HCT116 (cell line): ENCODE measurements around the gene CMIP. TPM values are rescaled to one million over a fixed set of nuclear protein-coding genes. Genes with fewer than 3 reads are reported as not detected.
"Not testable (repeated sequence)": the region's sequence is repeated elsewhere in the genome, so short reads cannot be mapped to it uniquely, and the experiment has no call there.

ENCODE experiments used
- ATAC-seq: fragments of 200-7000 bp; cut with Tn5 transposase; 2 replicates; pipeline ENCODE4 v1.9.1; 2020; ENCODE audit warnings: mild to moderate bottlenecking, moderate library complexity
- BruUV-seq: library from RNA; stranded (reverse); fragments of 400-500 nt; replicated peaks from 2 replicates; lab custom pipeline; 2021; lab: Mats Ljungman, UMichigan
- CTCF ChIA-PET: fragments of 300-600 bp; sonication (Branson Sonifier 250); formaldehyde crosslinking; loops from one replicate; lab custom pipeline; 2021; ENCODE audit warnings: antibody characterized with exemption; lab: Charles Lee
- POLR2A ChIA-PET: fragments of 300-600, 350-600 bp; sonication (Branson Sonifier 250); formaldehyde crosslinking; loops from one replicate; lab custom pipeline; 2021; ENCODE audit warnings: antibody characterized with exemption; lab: Charles Lee
- RAD21 ChIA-PET, 2 experiments: fragments of 300-600 bp; sonication (Branson Sonifier 250); formaldehyde crosslinking; loops; one replicate each; lab custom pipeline; 2023; ENCODE audit warnings: low total read pairs in 2 of 2; ENCODE audit not compliant: uncharacterized antibody in 2 of 2, unreplicated experiment in 2 of 2, low non-redundant PET in 1 of 2; lab: Charles Lee
- DNase-seq: peaks from one replicate; pipeline ENCODE4 v3.0.0-alpha.2; 2010; ENCODE audit warnings: low read depth, low spot score
- H2AFZ ChIP-seq: fragments of 200-600 bp; shearing (Covaris generic), sonication (generic); 2 replicates; pipeline ENCODE4 v1.6.1; 2017; ENCODE audit warnings: low read depth, mixed run types, mixed read lengths, antibody characterized with exemption, low read length; ENCODE audit not compliant: poor library complexity, severe bottlenecking
- H3K27ac ChIP-seq: 2 replicates; pipeline ENCODE4 v1.5.1; 2012; ENCODE audit warnings: low read depth, low read length
- H3K27me3 ChIP-seq: fragments of 200-600 bp; sonication (generic); 2 replicates; pipeline ENCODE4 v1.6.1; 2016; ENCODE audit warnings: mixed run types, low read length, mixed read lengths; ENCODE audit not compliant: insufficient read depth
- H3K36me3 ChIP-seq, 2 experiments: fragments of 200-500 bp in 1 of 2; fragments of 200-600 bp in 1 of 2; sonication (Bioruptor generic) in 1 of 2; sonication (generic) in 1 of 2; 2 replicates each; pipeline versions ENCODE4 v1.5.1 to v1.6.1; 2014 to 2016; ENCODE audit warnings: low read length in 2 of 2, inconsistent platforms in 1 of 2, mixed read lengths in 1 of 2, mixed run types in 1 of 2; ENCODE audit not compliant: insufficient read depth in 2 of 2, control insufficient read depth in 1 of 2
- H3K4me1 ChIP-seq, 2 experiments: fragments of 200-600 bp in 1 of 2; sonication (generic) in 1 of 2; 2 replicates each; pipeline versions ENCODE4 v1.5.1 to v1.6.1; 2012 to 2017; ENCODE audit warnings: low read length in 2 of 2, inconsistent platforms in 1 of 2, mild to moderate bottlenecking in 1 of 2, mixed read lengths in 1 of 2, mixed run types in 1 of 2, moderate library complexity in 1 of 2; ENCODE audit not compliant: insufficient read depth in 2 of 2, control insufficient read depth in 1 of 2
- H3K4me2 ChIP-seq: fragments of 200-600 bp; sonication (generic); 2 replicates; pipeline ENCODE4 v1.6.1; 2017; ENCODE audit warnings: mixed run types, low read length, mixed read lengths
- H3K4me3 ChIP-seq, 2 experiments: fragments of 200-600 bp in 1 of 2; sonication (generic) in 1 of 2; replicated peaks in 1 of 2; 2 replicates each; pipeline ENCODE4 v1.5.1; 2011 to 2016; ENCODE audit warnings: low read length in 2 of 2, control low read depth in 1 of 2, low read depth in 1 of 2, mild to moderate bottlenecking in 1 of 2, mixed read lengths in 1 of 2, mixed run types in 1 of 2
- H3K79me2 ChIP-seq: fragments of 200-600 bp; sonication (generic); 2 replicates; pipeline ENCODE4 v1.6.1; 2017; ENCODE audit warnings: mild to moderate bottlenecking, mixed run types, low read length, moderate library complexity, mixed read lengths; ENCODE audit not compliant: insufficient read depth
- H3K9ac ChIP-seq: fragments of 200-600 bp; sonication (generic); 2 replicates; pipeline ENCODE4 v1.6.1; 2016; ENCODE audit warnings: low read length, mixed read lengths
- H3K9me2 ChIP-seq: fragments of 200-600 bp; sonication (generic), shearing (Covaris generic); 2 replicates; pipeline ENCODE4 v1.6.1; 2017; ENCODE audit warnings: mixed run types, mild to moderate bottlenecking, moderate library complexity; ENCODE audit not compliant: insufficient read depth
- H3K9me3 ChIP-seq, 2 experiments: fragments of 200-500 bp in 1 of 2; fragments of 200-600 bp in 1 of 2; sonication (Bioruptor generic) in 1 of 2; sonication (generic) in 1 of 2; 2 replicates each; pipeline ENCODE4 v1.6.1; 2014 to 2017; ENCODE audit warnings: low read length in 2 of 2, mixed read lengths in 2 of 2, inconsistent platforms in 1 of 2, low read depth in 1 of 2, mild to moderate bottlenecking in 1 of 2, mixed run types in 1 of 2, moderate library complexity in 1 of 2; ENCODE audit not compliant: control insufficient read depth in 1 of 2, insufficient read depth in 1 of 2
- H4K20me1 ChIP-seq: fragments of 200-600 bp; sonication (generic), shearing (Covaris generic); 2 replicates; pipeline ENCODE4 v1.6.1; 2017; ENCODE audit warnings: mixed run types, mild to moderate bottlenecking, moderate library complexity; ENCODE audit not compliant: insufficient read depth
- EZH2 ChIP-seq: fragments of 200-600 bp; sonication (generic); IDR thresholded peaks from 2 replicates; pipeline ENCODE4 v1.6.1; 2017; ENCODE audit warnings: antibody characterized with exemption, mixed run types
- POLR2AphosphoS5 ChIP-seq: IDR thresholded peaks from 2 replicates; pipeline ENCODE4 v1.6.1; 2011; ENCODE audit warnings: mild to moderate bottlenecking, low read depth, low read length, moderate library complexity
- RAD21 ChIP-seq: IDR thresholded peaks from 2 replicates; pipeline ENCODE4 v1.6.1; 2012; ENCODE audit warnings: low read depth, mild to moderate bottlenecking
- SIN3A ChIP-seq: IDR thresholded peaks from 2 replicates; pipeline ENCODE4 v1.6.1; 2012; ENCODE audit warnings: low read depth
- SRF ChIP-seq: IDR thresholded peaks from 2 replicates; pipeline ENCODE4 v1.6.1; 2012; ENCODE audit warnings: low read depth
- TCF7L2 ChIP-seq: IDR thresholded peaks from 2 replicates; pipeline ENCODE4 v1.7.0; 2011; ENCODE audit warnings: borderline replicate concordance, inconsistent platforms; ENCODE audit not compliant: insufficient read depth, insufficient read length; ENCODE audit errors: extremely low read depth
- YY1 ChIP-seq: IDR thresholded peaks from 2 replicates; pipeline ENCODE4 v1.6.1; 2011; ENCODE audit warnings: low read length, low read depth, moderate library complexity, mild to moderate bottlenecking; ENCODE audit not compliant: insufficient replicate concordance; ENCODE audit errors: extremely low read depth
- ZNF274 ChIP-seq: fragments of 200-500 bp; sonication (Bioruptor generic); IDR thresholded peaks from 2 replicates; pipeline ENCODE4 v1.6.1; 2014; ENCODE audit warnings: mild to moderate bottlenecking, low read depth, low read length, inconsistent platforms
- intact Hi-C: fragments of 100-400 bp; cut with micrococcal nuclease; formaldehyde crosslinking; loops from 2 replicates; pipeline ENCODE4 v1.10.0; 2022
- total RNA-seq: library from RNA; stranded (reverse); gene quantifications from one replicate; pipeline ENCODE4 v1.2.1, GENCODE V29; 2021; ENCODE audit not compliant: unreplicated experiment
- TF ChIP-seq, protein P1 (sequence below), 3 experiments: fragments of 200-600 bp in 1 of 3; sonication (generic) in 1 of 3; IDR thresholded peaks in 2 of 3; conservative IDR thresholded peaks in 1 of 3; 2 replicates each; pipeline ENCODE4 v1.5.1; 2012 to 2017; ENCODE audit warnings: low read depth in 2 of 3, low read length in 2 of 3, antibody characterized with exemption in 1 of 3, borderline replicate concordance in 1 of 3, control low read depth in 1 of 3, mild to moderate bottlenecking in 1 of 3, mixed read lengths in 1 of 3, mixed run types in 1 of 3, moderate library complexity in 1 of 3; ENCODE audit not compliant: insufficient read depth in 1 of 3

CMIP gene
- total RNA-seq, 1 experiment from 2014 or later = 64.6 TPM

DNA sequence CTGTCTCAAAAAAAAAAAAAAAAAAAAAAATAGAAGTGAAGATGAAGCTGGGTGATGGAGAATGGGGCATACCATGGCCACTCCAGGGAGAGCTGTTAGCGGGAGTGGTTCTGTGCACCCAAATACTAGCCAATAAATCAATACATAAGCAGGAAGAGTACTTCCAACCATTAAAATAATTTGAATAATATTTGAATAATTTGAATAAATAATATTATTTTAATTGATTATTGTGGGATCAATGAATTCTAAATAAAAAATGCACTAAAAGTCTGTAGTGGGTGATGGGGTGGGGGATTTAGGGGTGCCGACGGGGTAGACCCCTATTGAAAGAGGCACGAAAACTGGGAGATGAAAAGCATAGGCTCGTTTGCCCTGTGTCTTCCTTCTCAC lies 41.4 kb upstream of the CMIP start (continued):
- TF ChIP-seq RAD21 = no peak
- no peak for TF ChIP-seq ZNF274
- TF ChIP-seq, protein P1, sequence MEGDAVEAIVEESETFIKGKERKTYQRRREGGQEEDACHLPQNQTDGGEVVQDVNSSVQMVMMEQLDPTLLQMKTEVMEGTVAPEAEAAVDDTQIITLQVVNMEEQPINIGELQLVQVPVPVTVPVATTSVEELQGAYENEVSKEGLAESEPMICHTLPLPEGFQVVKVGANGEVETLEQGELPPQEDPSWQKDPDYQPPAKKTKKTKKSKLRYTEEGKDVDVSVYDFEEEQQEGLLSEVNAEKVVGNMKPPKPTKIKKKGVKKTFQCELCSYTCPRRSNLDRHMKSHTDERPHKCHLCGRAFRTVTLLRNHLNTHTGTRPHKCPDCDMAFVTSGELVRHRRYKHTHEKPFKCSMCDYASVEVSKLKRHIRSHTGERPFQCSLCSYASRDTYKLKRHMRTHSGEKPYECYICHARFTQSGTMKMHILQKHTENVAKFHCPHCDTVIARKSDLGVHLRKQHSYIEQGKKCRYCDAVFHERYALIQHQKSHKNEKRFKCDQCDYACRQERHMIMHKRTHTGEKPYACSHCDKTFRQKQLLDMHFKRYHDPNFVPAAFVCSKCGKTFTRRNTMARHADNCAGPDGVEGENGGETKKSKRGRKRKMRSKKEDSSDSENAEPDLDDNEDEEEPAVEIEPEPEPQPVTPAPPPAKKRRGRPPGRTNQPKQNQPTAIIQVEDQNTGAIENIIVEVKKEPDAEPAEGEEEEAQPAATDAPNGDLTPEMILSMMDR (IDR thresholded peaks at IDR 0.05 in 2 of 3, conservative IDR thresholded peaks at IDR 0.05 in 1 of 3; ENCODE audit: borderline replicate concordance in 1 of 3, insufficient read depth in 1 of 3, low read depth in 2 of 3, low read length in 2 of 3) = no peak
- no peak for TF ChIP-seq SIN3A
- TF ChIP-seq TCF7L2 = no peak
- TF ChIP-seq EZH2 = no peak
- no peak for TF ChIP-seq SRF
- TF ChIP-seq, all 23 proteins: peak for 0

DNA sequence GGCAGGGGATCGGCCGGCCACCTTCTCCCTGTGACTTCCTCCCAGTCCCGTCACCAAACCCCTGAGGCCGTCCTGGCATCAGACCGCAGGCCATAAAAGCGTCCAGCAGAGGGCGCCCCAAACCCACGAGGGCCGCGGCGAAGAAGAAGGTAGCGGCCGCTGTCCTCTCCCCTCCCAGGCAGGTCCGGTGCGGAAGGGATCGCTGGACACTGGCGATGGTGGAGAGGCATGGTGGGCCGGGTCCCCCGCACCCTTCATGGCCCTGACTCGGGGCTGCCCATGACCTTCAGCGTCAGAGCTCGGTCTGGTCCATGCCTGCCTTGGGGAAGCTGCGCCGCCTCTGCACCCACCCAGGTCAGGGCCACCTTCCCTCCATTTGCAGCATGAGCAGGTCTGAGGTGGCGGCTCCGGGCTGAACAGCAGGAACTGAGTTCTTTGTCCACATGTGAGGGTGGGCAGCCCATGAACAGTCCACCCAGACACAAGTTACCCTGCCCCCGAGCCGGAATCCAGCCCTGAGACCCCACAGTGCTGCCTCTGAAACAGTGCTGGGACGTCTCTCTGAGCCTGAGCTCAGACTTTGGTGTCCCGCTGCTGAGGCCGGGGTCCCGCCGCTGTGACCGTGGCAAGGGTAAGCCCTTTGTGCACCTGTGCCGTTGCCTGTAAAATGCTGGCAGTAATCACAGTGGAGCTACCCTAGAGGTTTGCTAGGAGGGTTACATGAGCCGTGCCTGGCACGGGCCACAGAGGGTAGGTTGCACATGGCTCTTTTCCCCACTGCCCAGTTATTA lies 40.8 kb upstream of the CMIP start:
- no peak overlapping the region for H2AFZ ChIP-seq
- intact Hi-C loops = loop anchor here (1.0 kb wide), 5 partner anchors 183 to 335 kb away; no protein-coding TSS in a partner anchor
- peak overlapping the region; percentile 15 to 30; a peak in 3 of 4 replicates for H3K4me3 ChIP-seq
- H3K36me3 ChIP-seq = no peaks in the 10 kb centered on the region
- no TSS peak for BruUV-seq
- no peaks in the 10 kb centered on the region for H3K79me2 ChIP-seq
- TF ChIP-seq, protein P1 (IDR thresholded peaks at IDR 0.05 in 2 of 3, conservative IDR thresholded peaks at IDR 0.05 in 1 of 3; ENCODE audit: borderline replicate concordance in 1 of 3, insufficient read depth in 1 of 3, low read depth in 2 of 3, low read length in 2 of 3) = peak in 2 of 3 experiments; percentile 97 to 100; a peak in 4 of 6 replicates
- no peak for TF ChIP-seq SRF
- TF ChIP-seq POLR2AphosphoS5 = peak; percentile 38; the same call in 1 of the 2 replicates
- TF ChIP-seq YY1 = peak; percentile 70
- peaks cover 52 to 82% of the 10 kb centered on the region in 2 experiments for H3K4me1 ChIP-seq
- peak overlapping the region; percentile 63; the same call in 1 of the 2 replicates for H3K27ac ChIP-seq
- no peaks in the 10 kb centered on the region for H3K27me3 ChIP-seq
- ChIA-PET POLR2A (no interaction called here), RAD21 (interaction anchor here (0.6 to 1.3 kb wide), 2 partner anchors 182 to 183 kb away, joined by 3 to 4 read pairs; no protein-coding TSS in a partner anchor), CTCF (interaction anchor here (0.6 to 2.5 kb wide), 12 partner anchors 10 to 368 kb away, joined by 3 to 14 read pairs (median 4); partner anchors contain the start of gene ATMIN)
- H3K9me2 ChIP-seq = no peaks in the 10 kb centered on the region
- H4K20me1 ChIP-seq = no peaks in the 10 kb centered on the region
- peak; percentile 85 for DNase-seq
- H3K9me3 ChIP-seq = no peaks in the 10 kb centered on the region
- ATAC-seq = peak; percentile 63
- peak overlapping the region; percentile 75 for H3K4me2 ChIP-seq
- H3K9ac ChIP-seq = peak overlapping the region; percentile 59

DNA sequence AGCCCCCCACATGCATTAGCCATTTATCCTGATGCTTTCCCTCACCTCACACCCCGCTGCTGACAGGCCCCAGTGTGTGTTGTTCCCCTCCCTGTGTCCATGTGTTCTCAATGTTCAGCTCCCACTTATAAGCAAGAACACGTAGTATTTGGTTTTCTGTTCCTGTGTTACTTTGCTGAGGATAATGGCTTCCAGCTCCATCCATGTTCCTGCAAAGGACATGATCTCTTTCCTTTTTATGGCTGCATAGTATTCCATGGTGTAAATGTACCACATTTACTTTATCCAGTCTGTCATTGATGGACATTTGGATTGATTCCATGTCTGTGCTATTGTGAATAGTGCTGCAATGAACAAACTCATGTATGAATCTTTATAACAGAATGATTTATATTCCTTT lies 39.6 kb upstream of the CMIP start:
- peak overlapping the region in 1 of 2 experiments; percentile 12; a peak in 1 of 4 replicates for H3K4me3 ChIP-seq
- ATAC-seq, DNase-seq, H4K20me1 ChIP-seq, H3K36me3 ChIP-seq, H3K79me2 ChIP-seq, H2AFZ ChIP-seq, H3K9me2 ChIP-seq, H3K9me3 ChIP-seq, intact Hi-C loops, H3K27me3 ChIP-seq, BruUV-seq: not testable (repeated sequence)
- peaks cover 52 to 94% of the 10 kb centered on the region in 2 experiments for H3K4me1 ChIP-seq
- ChIA-PET CTCF (interaction anchor here (1.1 to 2.5 kb wide), 10 partner anchors 9 to 369 kb away, joined by 3 to 14 read pairs (median 4); partner anchors contain the start of gene ATMIN), POLR2A (interaction anchor here (1.3 kb wide), 1 partner anchor 324 kb away, joined by 6 read pairs; no protein-coding TSS in a partner anchor), RAD21 (interaction anchor here in 1 of 2 experiments (0.9 kb wide), 1 partner anchor 325 kb away, joined by 6 read pairs; no protein-coding TSS in a partner anchor)
- H3K9ac ChIP-seq = peak overlapping the region; percentile 59
- H3K27ac ChIP-seq = peak overlapping the region; percentile 63
- peak overlapping the region; percentile 75 for H3K4me2 ChIP-seq
